Mesothelial cell of epicardium (in vitro differentiated cells): ENCODE results near the gene FAM20A. TPM values are rescaled to one million over a fixed set of nuclear protein-coding genes. Genes with fewer than 3 reads are reported as not detected.

Experiments used
- DNase-seq, 2 experiments: peaks; one replicate each; pipeline ENCODE4 v3.0.0; 2021; ENCODE audit warnings: low spot score in 2 of 2; ENCODE audit not compliant: unreplicated experiment in 2 of 2
- H3K27ac Mint-ChIP-seq: 2 replicates; pipeline ENCODE4 v1.8.0; 2021; ENCODE audit warnings: mixed read lengths
- H3K27me3 Mint-ChIP-seq: 2 replicates; pipeline ENCODE4 v1.8.0; 2021; ENCODE audit warnings: low read depth, mixed read lengths
- H3K36me3 Mint-ChIP-seq: 2 replicates; pipeline ENCODE4 v1.8.0; 2021; ENCODE audit warnings: mixed read lengths
- H3K4me1 Mint-ChIP-seq: 2 replicates; pipeline ENCODE4 v1.8.0; 2021; ENCODE audit warnings: mixed read lengths
- H3K4me3 Mint-ChIP-seq: 2 replicates; pipeline ENCODE4 v1.8.0; 2021; ENCODE audit warnings: mild to moderate bottlenecking, moderate library complexity, mixed read lengths
- H3K9me3 Mint-ChIP-seq: 2 replicates; pipeline ENCODE4 v1.8.0; 2021; ENCODE audit warnings: mixed read lengths
- CTCF ChIP-seq: fragments of 200-600 bp; sonication (generic); IDR thresholded peaks from one replicate; pipeline ENCODE4 v1.5.0; 2021; ENCODE audit warnings: antibody characterized with exemption; ENCODE audit not compliant: unreplicated experiment
- total RNA-seq: library from RNA; stranded (reverse); gene quantifications from 3 replicates; pipeline ENCODE4 v1.2.1, GENCODE V29; 2021

FAM20A gene
- total RNA-seq, 1 donor from 2014 or later = 1.8 TPM

GRCh38 chr17:68564415-68565111 is 36.6 kb downstream of the FAM20A start:
- H3K27ac Mint-ChIP-seq = no peak overlapping the region
- H3K27me3 Mint-ChIP-seq = no peaks in the 10 kb centered on the region
- no peak for TF ChIP-seq CTCF
- H3K36me3 Mint-ChIP-seq = no peaks in the 10 kb centered on the region
- H3K4me1 Mint-ChIP-seq = peaks cover 11% of the 10 kb centered on the region
- no peak overlapping the region for H3K4me3 Mint-ChIP-seq
- peaks cover 3% of the 10 kb centered on the region for H3K9me3 Mint-ChIP-seq
- DNase-seq = no peak

GRCh38 chr17:68562736-68563135 is 38.4 kb downstream of the FAM20A start:
- Mint-ChIP-seq H3K4me3 (no peak overlapping the region), H3K27ac (no peak overlapping the region), H3K9me3 (peaks cover 1% of the 10 kb centered on the region), H3K36me3 (no peaks in the 10 kb centered on the region), H3K4me1 (peaks cover 8% of the 10 kb centered on the region), H3K27me3 (no peaks in the 10 kb centered on the region)
- no peak for DNase-seq
- TF ChIP-seq CTCF = no peak

GRCh38 chr17:68560966-68561720 is 40.0 kb downstream of the FAM20A start:
- Mint-ChIP-seq H3K9me3 (no peaks in the 10 kb centered on the region), H3K27me3 (no peaks in the 10 kb centered on the region), H3K36me3 (no peaks in the 10 kb centered on the region), H3K27ac (no peak overlapping the region), H3K4me1 (peaks cover 2% of the 10 kb centered on the region), H3K4me3 (no peak overlapping the region)
- DNase-seq = no peak
- no peak for TF ChIP-seq CTCF

GRCh38 chr17:68559316-68559715 is 41.9 kb downstream of the FAM20A start:
- H3K36me3 Mint-ChIP-seq = no peaks in the 10 kb centered on the region
- H3K27ac Mint-ChIP-seq = no peak overlapping the region
- no peaks in the 10 kb centered on the region for H3K27me3 Mint-ChIP-seq
- H3K4me1 Mint-ChIP-seq = peaks cover 2% of the 10 kb centered on the region
- no peak for DNase-seq
- no peak for TF ChIP-seq CTCF
- H3K4me3 Mint-ChIP-seq = no peak overlapping the region
- no peaks in the 10 kb centered on the region for H3K9me3 Mint-ChIP-seq

GRCh38 chr17:68556551-68556950 is 44.6 kb downstream of the FAM20A start:
- H3K4me1 Mint-ChIP-seq = peaks cover 2% of the 10 kb centered on the region
- H3K9me3 Mint-ChIP-seq = no peaks in the 10 kb centered on the region
- DNase-seq = no peak
- TF ChIP-seq CTCF = no peak
- no peaks in the 10 kb centered on the region for H3K36me3 Mint-ChIP-seq
- H3K4me3 Mint-ChIP-seq = no peak overlapping the region
- H3K27me3 Mint-ChIP-seq = no peaks in the 10 kb centered on the region
- no peak overlapping the region for H3K27ac Mint-ChIP-seq
